Heart right ventricle (tissue), 16 donors: Measurements from ENCODE around the gene NFAT5. TPM values are rescaled to one million over a fixed set of nuclear protein-coding genes. Genes with fewer than 3 reads are reported as not detected.
"Not testable (repeated sequence)": the region's sequence is repeated elsewhere in the genome, so short reads cannot be mapped to it uniquely, and the experiment has no call there.

Experiments used
- ATAC-seq, 8 donors: fragments of 200-7000 bp; cut with Tn5 transposase; one replicate each; pipeline ENCODE4 v1.9.1; 2020; ENCODE audit warnings: mild to moderate bottlenecking in 8 of 8, moderate library complexity in 8 of 8, moderate number of reproducible peaks in 1 of 8
- DNase-seq, 2 donors: peaks; one replicate each; pipeline ENCODE4 v3.0.0-alpha.2; 2020
- H3K27ac ChIP-seq, 10 donors: fragments of 200-600 bp; sonication (generic) in 2 of 10; one replicate each; pipeline versions ENCODE4 v1.5.0 to v1.8.0; 2020 to 2022; ENCODE audit warnings: mild to moderate bottlenecking in 3 of 10
- H3K27me3 ChIP-seq, 7 donors: fragments of 200-600 bp; one replicate each; pipeline ENCODE4 v1.8.0; 2021 to 2022; ENCODE audit warnings: mild to moderate bottlenecking in 2 of 7
- H3K36me3 ChIP-seq, 9 donors: fragments of 200-600 bp; sonication (generic) in 1 of 9; one replicate each; pipeline versions ENCODE4 v1.5.0 to v1.8.0; 2020 to 2022; ENCODE audit warnings: mild to moderate bottlenecking in 2 of 9
- H3K4me1 ChIP-seq, 9 donors: fragments of 200-600 bp; sonication (generic) in 1 of 9; one replicate each; pipeline versions ENCODE4 v1.5.0 to v1.8.0; 2020 to 2022; ENCODE audit warnings: mild to moderate bottlenecking in 4 of 9
- H3K4me3 ChIP-seq, 10 donors: fragments of 200-600 bp; sonication (generic) in 2 of 10; one replicate each; pipeline versions ENCODE4 v1.5.0 to v1.8.0; 2020 to 2022; ENCODE audit warnings: mild to moderate bottlenecking in 7 of 10, moderate library complexity in 2 of 10
- H3K9me3 ChIP-seq, 11 donors: fragments of 200-600 bp in 10 of 11; sonication (generic) in 2 of 11; one replicate each; pipeline versions ENCODE4 v1.5.0 to v1.8.0; 2013 to 2022; ENCODE audit warnings: mild to moderate bottlenecking in 2 of 11, control low read depth in 1 of 11, moderate library complexity in 1 of 11
- CTCF ChIP-seq, 9 donors: fragments of 200-600 bp; sonication (generic) in 2 of 9; IDR thresholded peaks; one replicate each; pipeline versions ENCODE4 v1.5.0 to v1.8.0; 2021 to 2022; ENCODE audit warnings: antibody characterized with exemption in 9 of 9, mild to moderate bottlenecking in 5 of 9, moderate library complexity in 1 of 9
- WGBS, 2 donors: extraction: QIAGEN DNeasy Blood & Tissue Kit; methylation state at CpG; one replicate each; pipeline ENCODE4 v1.1.7; 2013; ENCODE audit warnings: inconsistent platforms in 1 of 2; 5-methylcytosine and 5-hydroxymethylcytosine counted together
- intact Hi-C, 10 donors: fragments of 100-400 bp; cut with DNase I; formaldehyde crosslinking; loops; one replicate each; pipeline versions ENCODE4 v1.11.1 to v1.14.2; 2022
- polyA plus RNA-seq, 2 donors: library from polyadenylated mRNA; stranded (reverse); fragments of 200-250 nt; gene quantifications; one replicate each; pipeline ENCODE4 v1.2.3, GENCODE V29; 2013
- total RNA-seq, 10 donors: library from RNA; stranded (reverse); fragmentation: NEBNext Ultra II Directional in 3 of 10; extraction: Animal tissue kit (Norgen Biotek cat#: 25700) in 3 of 10; gene quantifications; one replicate each; pipeline versions ENCODE4 v1.2.1 to v1.2.4, GENCODE V29; 2021 to 2023
- donor health status: Arrhythmogenic right ventricular cardiomyopathy.
- donor health status: ischemic (EF 13 %, LVEDD 7.1; RV severe dilation, severe dysfunction).
- donor health status: healthy with polysubstance abuse.
- donor health status: DM: no; HTN: yes; CAD: no.
- donor health status: DM: no; HTN: no; CAD: no.
- donor health status: ischemic (EF 25% LVEDD 6.9; RV normal size, moderate dysfunction).
- donor health status: ischemic (EF 25% LVEDD 5.7; RV mildly dilated, moderate dysfunction).
- donor health status: healthy.
- donor health status: DM: yes; HTN: yes; CAD: no.
- donor health status: Ischemic cardiomyopathy.
- donor health status: ischemic (EF 35%, LVEDD 5.7; RV mildly dilated, moderate dysfunction).
- donor health status: nonischemic (EF 11% LVEDD 7.7; RV severe dilation, severe dysfunction).
- donor health status: DM: yes; HTN: yes; CAD: no.
- donor health status: PGD.
- donor health status: ischemic (EF 29% LVEDD 5.4; RV normal size, mild dysfunction).
- donor health status: nonischemic (EF 23%, LVEDD 6.1; RV moderate dilation, normal function).

The NFAT5 gene
- total and polyA plus RNA-seq, 12 donors: 1.7 to 23.7 (median 20.8) TPM

DNA sequence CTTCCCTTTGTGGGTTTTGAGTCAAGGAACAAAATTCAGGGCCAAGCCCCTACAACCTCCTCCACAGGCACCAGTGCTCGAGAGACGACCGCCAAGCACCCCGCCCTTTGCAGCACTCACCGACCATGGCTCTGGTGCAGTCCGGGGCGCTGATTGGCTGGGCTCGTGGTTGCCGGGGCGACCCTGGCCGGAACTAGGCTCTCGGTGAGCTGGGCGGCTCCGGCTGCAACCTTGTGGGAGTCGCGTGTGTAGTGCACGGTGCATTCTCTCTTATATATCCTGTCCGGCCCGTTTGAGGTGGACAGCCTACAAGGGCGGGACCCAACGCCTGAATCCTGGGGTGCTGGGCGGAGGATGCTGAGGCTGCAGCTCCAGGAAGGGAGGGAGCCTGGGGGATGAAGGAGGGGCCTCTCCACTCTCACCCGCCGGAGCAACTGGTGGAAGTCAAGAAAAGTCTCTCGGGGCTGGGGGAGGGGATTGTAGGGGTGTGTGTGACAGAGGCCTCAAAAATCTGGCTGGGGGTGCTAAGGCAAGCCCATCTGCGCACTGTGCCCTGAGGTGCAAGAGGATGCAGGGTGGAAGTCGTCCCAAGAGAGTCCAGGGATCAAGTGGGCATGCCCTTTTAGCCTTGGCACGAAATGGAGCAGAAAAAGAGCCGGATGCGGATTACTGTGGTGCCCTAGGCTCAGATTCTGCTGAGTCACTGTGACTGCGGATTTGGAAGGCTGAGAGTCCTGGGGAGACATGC, 160.7 kb downstream of the NFAT5 start, which contains the start of gene NQO1:
TSS of gene NQO1 (minus strand) at position 248 of the 748 bp plus-strand sequence. CDS start at position 127, 121 bp downstream.
- H3K4me3 ChIP-seq: peak within 1 kb of the TSS; percentile 32 to 67 (median 56)
- TF ChIP-seq CTCF (IDR thresholded peaks at IDR 0.05): no peak
- H3K9me3 ChIP-seq: no peaks in the 10 kb centered on the region
- DNase-seq (peak; percentile 91), ATAC-seq (peak; percentile 96 to 98 (median 97))
- H3K27me3 ChIP-seq: no peaks in the 10 kb centered on the region
- WGBS, 2 donors: 1 to 2% methylated on average over 31 of the region's 31 CpGs
- H3K4me1 ChIP-seq: peaks cover 5 to 42% (median 27%) of the 10 kb centered on the region in 9 donors
- no peaks in the 10 kb centered on the region for H3K36me3 ChIP-seq
- peak within 1 kb of the TSS; percentile 20 to 87 (median 81) for H3K27ac ChIP-seq
- intact Hi-C loops: loop anchor here in 1 of 10 donors (2.0 kb wide), 2 partner anchors 16 to 28 kb away; partner anchors contain the start of gene NOB1

GRCh38 chr16:69727916-69728270, 162.1 kb downstream of the NFAT5 start:
- Histone ChIP-seq H3K4me3 (no peak overlapping the region), H3K36me3 (no peaks in the 10 kb centered on the region), H3K27me3 (no peaks in the 10 kb centered on the region), H3K27ac (peak overlapping the region in 5 of 10 donors; percentile 78 to 87 (median 82)), H3K9me3 (no peaks in the 10 kb centered on the region), H3K4me1 (peaks cover 5 to 42% (median 27%) of the 10 kb centered on the region in 9 donors)
- intact Hi-C loops: loop anchor here in 1 of 10 donors (2.0 kb wide), 2 partner anchors 15 to 27 kb away; partner anchors contain the start of gene NOB1
- WGBS, 2 donors: 88 to 91% methylated on average over 5 of the region's 5 CpGs
- no peak for TF ChIP-seq CTCF (IDR thresholded peaks at IDR 0.05)
- DNase-seq (peak in 1 of 2 donors; percentile 45), ATAC-seq (no peak)

DNA sequence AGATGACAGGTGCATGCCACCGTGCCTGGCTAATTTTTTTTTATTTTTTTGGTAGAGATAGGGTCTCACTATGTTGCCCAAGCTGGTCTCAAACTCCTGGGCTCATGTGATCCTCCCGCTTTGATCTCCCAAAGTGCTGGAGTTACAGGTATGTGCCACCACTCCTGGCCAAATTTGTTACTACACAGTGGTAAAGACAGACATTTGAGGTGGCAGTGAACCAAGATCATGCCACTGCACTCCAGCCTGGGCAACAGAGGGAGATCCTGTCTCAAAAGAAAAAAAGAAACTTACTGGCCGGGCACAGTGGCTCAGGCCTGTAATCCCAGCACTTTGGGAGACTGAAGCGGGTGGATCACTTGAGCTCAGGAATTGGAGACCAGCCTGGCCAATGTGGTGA, 163.3 kb downstream of the NFAT5 start:
- H3K4me3 ChIP-seq, H3K9me3 ChIP-seq, DNase-seq, H3K27me3 ChIP-seq, ATAC-seq, H3K36me3 ChIP-seq, intact Hi-C loops, H3K27ac ChIP-seq: not testable (repeated sequence)
- H3K4me1 ChIP-seq: peaks cover 5 to 42% (median 27%) of the 10 kb centered on the region in 9 donors
- WGBS, 2 donors: 90 to 92% methylated on average over 4 of the region's 4 CpGs

- intact Hi-C loops, H3K27me3 ChIP-seq, H3K27ac ChIP-seq, H3K36me3 ChIP-seq, ATAC-seq, H3K9me3 ChIP-seq, DNase-seq, H3K4me3 ChIP-seq: not testable (repeated sequence)
- WGBS, 2 donors: 79 to 92% methylated on average over 5 of the region's 5 CpGs
- peaks cover 4 to 24% (median 14%) of the 10 kb centered on the region in 9 donors for H3K4me1 ChIP-seq
Observed at GRCh38 chr16:69731280-69731679, 165.5 kb downstream of the NFAT5 start.

- 95 to 98% methylated on average over 6 of the region's 6 CpGs for WGBS, 2 donors
- no peak for TF ChIP-seq CTCF (IDR thresholded peaks at IDR 0.05)
- Histone ChIP-seq H3K36me3 (no peaks in the 10 kb centered on the region), H3K9me3 (no peaks in the 10 kb centered on the region), H3K4me1 (peaks cover 2 to 23% (median 11%) of the 10 kb centered on the region in 9 donors), H3K27ac (no peak overlapping the region), H3K27me3 (no peaks in the 10 kb centered on the region), H3K4me3 (no peak overlapping the region)
- intact Hi-C loops: no loop called here
- DNase-seq: no peak
- no peak for ATAC-seq
Observed at GRCh38 chr16:69732101-69732500, 166.3 kb downstream of the NFAT5 start.
